HL-60 (cell line): ENCODE results near the gene KIF25.

Source experiments
- DNase-seq, 2 experiments: peaks; one replicate each; pipeline ENCODE4 v3.0.0-alpha.2; 2010 to 2020; ENCODE audit warnings: low read depth in 1 of 2, low spot score in 1 of 2
- H3K27ac ChIP-seq: fragments of 250-450 bp; sonication (Bioruptor Pico); replicated peaks from 2 replicates; pipeline ENCODE4 v1.5.1; 2020; ENCODE audit warnings: mild to moderate bottlenecking, moderate library complexity
- H3K27me3 ChIP-seq: fragments of 250-450 bp; sonication (Bioruptor Pico); 2 replicates; pipeline ENCODE4 v1.5.1; 2021; ENCODE audit warnings: mild to moderate bottlenecking, moderate library complexity; ENCODE audit not compliant: insufficient read depth, poor library complexity, severe bottlenecking
- H3K4me3 ChIP-seq: replicated peaks from 2 replicates; pipeline ENCODE4 v1.5.1; 2011; ENCODE audit warnings: mild to moderate bottlenecking, control low read depth, low read length; ENCODE audit not compliant: insufficient read depth
- GABPA ChIP-seq: IDR thresholded peaks from 2 replicates; pipeline ENCODE4 v1.6.1; 2012; ENCODE audit warnings: low read depth
- POLR2AphosphoS5 ChIP-seq: IDR thresholded peaks from 2 replicates; pipeline ENCODE4 v1.6.1; 2012; ENCODE audit warnings: low read depth
- SPI1 ChIP-seq: IDR thresholded peaks from 2 replicates; pipeline ENCODE4 v1.6.1; 2012; ENCODE audit warnings: low read depth, mild to moderate bottlenecking, borderline replicate concordance
- TF ChIP-seq, protein P1 (sequence below): IDR thresholded peaks from 2 replicates; pipeline ENCODE4 v1.6.1; 2012; ENCODE audit warnings: low read depth; ENCODE audit not compliant: insufficient replicate concordance
- TF ChIP-seq, protein P2 (sequence below): IDR thresholded peaks from one replicate; pipeline ENCODE4 v1.5.1; 2011; ENCODE audit warnings: low read length, control low read depth, inconsistent platforms; ENCODE audit not compliant: insufficient read depth

Gene KIF25

DNA sequence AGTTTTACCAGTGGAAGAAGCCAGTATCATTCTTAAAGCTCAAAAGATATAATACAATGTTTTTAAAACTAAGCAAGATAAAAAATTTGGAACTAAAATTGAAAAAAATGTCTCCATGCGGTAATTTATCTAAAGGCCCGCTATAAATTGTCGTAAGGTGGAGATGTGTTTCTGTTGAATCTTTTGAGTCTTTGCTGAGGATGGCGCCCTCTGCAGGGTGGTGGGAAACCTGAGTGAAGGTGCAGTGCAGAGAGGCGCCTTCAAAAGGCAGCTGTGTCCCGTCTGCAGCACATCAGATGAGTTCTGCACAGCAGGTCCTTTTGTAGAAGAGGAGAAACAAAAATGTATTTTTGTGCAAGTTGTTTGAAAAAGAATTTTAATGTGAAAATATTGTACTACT lies 29.4 kb upstream of the KIF25 start:
- H3K4me3 ChIP-seq: no peak overlapping the region
- DNase-seq: peak in 1 of 2 experiments; percentile 0
- TF ChIP-seq SPI1: no peak
- no peak for TF ChIP-seq POLR2AphosphoS5
- TF ChIP-seq GABPA: no peak
- TF ChIP-seq, protein P1, sequence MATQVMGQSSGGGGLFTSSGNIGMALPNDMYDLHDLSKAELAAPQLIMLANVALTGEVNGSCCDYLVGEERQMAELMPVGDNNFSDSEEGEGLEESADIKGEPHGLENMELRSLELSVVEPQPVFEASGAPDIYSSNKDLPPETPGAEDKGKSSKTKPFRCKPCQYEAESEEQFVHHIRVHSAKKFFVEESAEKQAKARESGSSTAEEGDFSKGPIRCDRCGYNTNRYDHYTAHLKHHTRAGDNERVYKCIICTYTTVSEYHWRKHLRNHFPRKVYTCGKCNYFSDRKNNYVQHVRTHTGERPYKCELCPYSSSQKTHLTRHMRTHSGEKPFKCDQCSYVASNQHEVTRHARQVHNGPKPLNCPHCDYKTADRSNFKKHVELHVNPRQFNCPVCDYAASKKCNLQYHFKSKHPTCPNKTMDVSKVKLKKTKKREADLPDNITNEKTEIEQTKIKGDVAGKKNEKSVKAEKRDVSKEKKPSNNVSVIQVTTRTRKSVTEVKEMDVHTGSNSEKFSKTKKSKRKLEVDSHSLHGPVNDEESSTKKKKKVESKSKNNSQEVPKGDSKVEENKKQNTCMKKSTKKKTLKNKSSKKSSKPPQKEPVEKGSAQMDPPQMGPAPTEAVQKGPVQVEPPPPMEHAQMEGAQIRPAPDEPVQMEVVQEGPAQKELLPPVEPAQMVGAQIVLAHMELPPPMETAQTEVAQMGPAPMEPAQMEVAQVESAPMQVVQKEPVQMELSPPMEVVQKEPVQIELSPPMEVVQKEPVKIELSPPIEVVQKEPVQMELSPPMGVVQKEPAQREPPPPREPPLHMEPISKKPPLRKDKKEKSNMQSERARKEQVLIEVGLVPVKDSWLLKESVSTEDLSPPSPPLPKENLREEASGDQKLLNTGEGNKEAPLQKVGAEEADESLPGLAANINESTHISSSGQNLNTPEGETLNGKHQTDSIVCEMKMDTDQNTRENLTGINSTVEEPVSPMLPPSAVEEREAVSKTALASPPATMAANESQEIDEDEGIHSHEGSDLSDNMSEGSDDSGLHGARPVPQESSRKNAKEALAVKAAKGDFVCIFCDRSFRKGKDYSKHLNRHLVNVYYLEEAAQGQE: no peak
- TF ChIP-seq, protein P2, sequence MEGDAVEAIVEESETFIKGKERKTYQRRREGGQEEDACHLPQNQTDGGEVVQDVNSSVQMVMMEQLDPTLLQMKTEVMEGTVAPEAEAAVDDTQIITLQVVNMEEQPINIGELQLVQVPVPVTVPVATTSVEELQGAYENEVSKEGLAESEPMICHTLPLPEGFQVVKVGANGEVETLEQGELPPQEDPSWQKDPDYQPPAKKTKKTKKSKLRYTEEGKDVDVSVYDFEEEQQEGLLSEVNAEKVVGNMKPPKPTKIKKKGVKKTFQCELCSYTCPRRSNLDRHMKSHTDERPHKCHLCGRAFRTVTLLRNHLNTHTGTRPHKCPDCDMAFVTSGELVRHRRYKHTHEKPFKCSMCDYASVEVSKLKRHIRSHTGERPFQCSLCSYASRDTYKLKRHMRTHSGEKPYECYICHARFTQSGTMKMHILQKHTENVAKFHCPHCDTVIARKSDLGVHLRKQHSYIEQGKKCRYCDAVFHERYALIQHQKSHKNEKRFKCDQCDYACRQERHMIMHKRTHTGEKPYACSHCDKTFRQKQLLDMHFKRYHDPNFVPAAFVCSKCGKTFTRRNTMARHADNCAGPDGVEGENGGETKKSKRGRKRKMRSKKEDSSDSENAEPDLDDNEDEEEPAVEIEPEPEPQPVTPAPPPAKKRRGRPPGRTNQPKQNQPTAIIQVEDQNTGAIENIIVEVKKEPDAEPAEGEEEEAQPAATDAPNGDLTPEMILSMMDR: no peak

DNA sequence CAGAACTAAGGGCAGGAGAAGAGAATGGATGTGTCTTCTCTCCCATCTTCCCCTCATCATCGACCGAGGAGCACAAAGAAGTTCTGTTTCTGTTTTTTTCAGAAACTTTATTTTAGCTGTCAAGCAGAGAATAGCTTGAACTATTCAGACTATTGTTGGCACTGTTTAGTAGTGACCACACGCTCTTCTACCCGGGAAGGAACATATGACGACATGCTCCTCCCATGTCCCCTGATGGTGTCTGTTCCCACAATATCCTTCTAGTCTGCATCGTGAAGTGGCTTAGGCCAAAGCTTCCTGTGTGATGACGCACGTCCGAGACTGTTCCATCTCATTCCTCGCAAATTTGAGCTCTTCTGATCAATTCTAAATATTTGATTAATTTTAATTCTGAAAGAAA lies 27.2 kb upstream of the KIF25 start:
- no peak overlapping the region for H3K4me3 ChIP-seq
- TF ChIP-seq, protein P1: no peak
- no peak for TF ChIP-seq SPI1
- TF ChIP-seq, protein P2: no peak
- TF ChIP-seq GABPA: no peak
- no peak for TF ChIP-seq POLR2AphosphoS5
- no peaks in the 10 kb centered on the region for H3K27me3 ChIP-seq
- H3K27ac ChIP-seq: no peak overlapping the region
- DNase-seq: no peak

More for the DNA sequence above, 29.4 kb upstream of the KIF25 start:
- no peak overlapping the region for H3K27ac ChIP-seq
- H3K27me3 ChIP-seq: no peaks in the 10 kb centered on the region

DNA sequence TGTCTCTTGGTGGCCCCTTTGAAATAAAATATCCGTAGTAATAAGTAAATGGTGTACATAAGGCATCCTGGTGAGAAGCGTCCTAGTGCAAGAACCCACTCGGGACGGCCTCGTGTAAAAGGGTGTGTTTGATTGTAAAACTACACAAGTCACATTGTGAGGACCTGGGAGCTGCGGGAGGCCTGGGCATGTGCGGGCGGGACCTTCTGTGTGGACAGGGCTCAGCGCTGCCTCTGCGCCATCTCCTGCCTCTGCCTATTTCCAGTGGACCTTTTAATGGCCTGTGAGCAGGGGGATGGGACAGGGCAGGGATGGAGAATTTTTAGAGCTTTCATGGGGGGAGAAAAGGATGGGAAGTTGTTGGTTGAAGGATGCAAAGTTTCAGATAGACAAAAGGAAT lies 25.3 kb upstream of the KIF25 start:
- TF ChIP-seq SPI1 (no peak), POLR2AphosphoS5 (no peak)
- Histone ChIP-seq H3K4me3 (no peak overlapping the region), H3K27ac (no peak overlapping the region), H3K27me3 (no peaks in the 10 kb centered on the region)
- DNase-seq: no peak

DNA sequence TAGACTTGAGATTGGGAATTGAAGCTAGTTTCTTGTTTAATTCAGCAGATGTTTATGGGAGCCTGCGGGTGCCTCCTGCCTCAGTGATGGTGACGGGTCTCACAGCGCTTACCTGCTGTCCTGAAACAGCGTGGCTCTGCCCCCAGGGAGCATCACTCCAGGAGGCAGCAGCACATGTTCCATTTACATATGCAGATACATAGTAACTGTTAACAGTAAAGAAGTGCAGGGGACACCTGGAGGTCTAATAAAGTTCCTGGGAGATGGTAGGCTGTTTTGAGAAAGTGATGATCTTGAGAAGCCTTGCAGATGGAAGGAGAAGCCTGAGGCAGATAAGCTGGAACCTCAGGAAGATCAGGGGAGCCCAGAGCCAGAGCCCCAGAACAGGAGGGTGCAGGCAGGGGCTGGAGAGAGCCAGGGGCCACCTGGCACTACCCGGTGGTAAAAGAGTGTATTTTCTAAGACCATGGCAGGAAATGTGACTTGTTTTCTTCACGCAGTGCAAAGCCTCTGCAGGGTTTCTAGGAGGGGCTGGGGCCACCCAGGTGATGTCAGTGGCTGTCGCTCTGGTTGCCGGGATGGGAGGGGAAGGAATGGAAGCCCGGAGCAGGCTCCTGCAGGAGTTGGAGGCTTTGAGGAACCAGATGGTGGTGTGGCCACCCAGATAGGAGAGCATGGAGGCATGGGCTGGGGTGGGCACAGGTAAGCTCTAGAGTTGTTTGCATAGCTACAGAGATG lies 24.2 kb upstream of the KIF25 start:
- H3K27me3 ChIP-seq: no peaks in the 10 kb centered on the region
- no peak overlapping the region for H3K4me3 ChIP-seq
- TF ChIP-seq, protein P2: no peak
- H3K27ac ChIP-seq: no peak overlapping the region
- no peak for DNase-seq
